ENCODE results near the gene MAPK10.

Gene MAPK10

DNA sequence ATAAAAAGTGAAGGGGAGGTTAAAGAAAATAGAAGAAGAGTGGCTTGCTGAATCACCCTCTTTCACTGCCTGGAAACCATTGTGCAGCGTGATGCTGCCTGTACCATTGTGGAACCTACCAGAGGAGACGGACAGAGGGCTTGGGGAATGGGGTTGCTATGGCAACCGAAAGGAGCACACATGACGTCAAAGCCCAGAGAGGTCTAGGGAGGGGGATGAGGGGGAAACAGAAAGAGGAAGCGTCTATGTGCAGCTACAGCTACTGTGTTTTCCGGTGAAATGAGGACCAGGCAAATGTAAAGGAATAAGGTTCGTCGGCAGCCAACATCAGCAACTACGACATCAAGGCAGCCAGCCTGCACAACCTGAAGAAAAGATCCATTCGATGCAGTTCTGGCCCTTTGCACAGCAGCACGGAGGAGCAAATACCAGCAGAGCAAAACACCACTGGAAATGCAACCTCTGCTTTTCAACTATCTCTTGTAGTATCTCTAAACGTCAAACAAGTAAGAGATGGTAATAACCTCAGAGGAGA lies at the start of gene MAPK10:
Gene MAPK10, minus strand, starts transcription at position 110 of the 535 bp plus-strand sequence.
- peak within 1 kb of the TSS; percentile 55 for H3K27ac ChIP-seq (ENCODE audit: low read length)
- peaks cover 3% of the 10 kb centered on the region for H4K20me1 ChIP-seq (ENCODE audit: insufficient read depth, low read length)
- H2AFZ ChIP-seq (ENCODE audit: low read depth, low read length), result peak within 1 kb of the TSS; percentile 85
- H3K9me3 ChIP-seq (ENCODE audit: insufficient read depth, low read length), result no peaks in the 10 kb centered on the region
- H3K36me3 ChIP-seq (replicated peaks; ENCODE audit: low read depth, low read length), result no peaks in the 10 kb centered on the region
- no peaks in the 10 kb centered on the region for H3K79me2 ChIP-seq (ENCODE audit: low read length)
- peaks cover 49% of the 10 kb centered on the region for H3K4me1 ChIP-seq (ENCODE audit: low read length)
- H3K4me2 ChIP-seq (ENCODE audit: low read length), result peak within 1 kb of the TSS; percentile 97
- peaks cover 11% of the 10 kb centered on the region; the same call in 1 of the 2 replicates for H3K27me3 ChIP-seq (ENCODE audit: low read depth, low read length)
- peak within 1 kb of the TSS; percentile 78 for H3K4me3 ChIP-seq (ENCODE audit: low read length)
- TF ChIP-seq, protein P1, sequence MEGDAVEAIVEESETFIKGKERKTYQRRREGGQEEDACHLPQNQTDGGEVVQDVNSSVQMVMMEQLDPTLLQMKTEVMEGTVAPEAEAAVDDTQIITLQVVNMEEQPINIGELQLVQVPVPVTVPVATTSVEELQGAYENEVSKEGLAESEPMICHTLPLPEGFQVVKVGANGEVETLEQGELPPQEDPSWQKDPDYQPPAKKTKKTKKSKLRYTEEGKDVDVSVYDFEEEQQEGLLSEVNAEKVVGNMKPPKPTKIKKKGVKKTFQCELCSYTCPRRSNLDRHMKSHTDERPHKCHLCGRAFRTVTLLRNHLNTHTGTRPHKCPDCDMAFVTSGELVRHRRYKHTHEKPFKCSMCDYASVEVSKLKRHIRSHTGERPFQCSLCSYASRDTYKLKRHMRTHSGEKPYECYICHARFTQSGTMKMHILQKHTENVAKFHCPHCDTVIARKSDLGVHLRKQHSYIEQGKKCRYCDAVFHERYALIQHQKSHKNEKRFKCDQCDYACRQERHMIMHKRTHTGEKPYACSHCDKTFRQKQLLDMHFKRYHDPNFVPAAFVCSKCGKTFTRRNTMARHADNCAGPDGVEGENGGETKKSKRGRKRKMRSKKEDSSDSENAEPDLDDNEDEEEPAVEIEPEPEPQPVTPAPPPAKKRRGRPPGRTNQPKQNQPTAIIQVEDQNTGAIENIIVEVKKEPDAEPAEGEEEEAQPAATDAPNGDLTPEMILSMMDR (IDR thresholded peaks at IDR 0.05; ENCODE audit: low read depth, low read length), result no peak
- TF ChIP-seq EZH2phosphoT487 (IDR thresholded peaks at IDR 0.05; ENCODE audit: low read depth), result no peak
- H3K9ac ChIP-seq (ENCODE audit: low read length), result peak within 1 kb of the TSS; percentile 27

DNA sequence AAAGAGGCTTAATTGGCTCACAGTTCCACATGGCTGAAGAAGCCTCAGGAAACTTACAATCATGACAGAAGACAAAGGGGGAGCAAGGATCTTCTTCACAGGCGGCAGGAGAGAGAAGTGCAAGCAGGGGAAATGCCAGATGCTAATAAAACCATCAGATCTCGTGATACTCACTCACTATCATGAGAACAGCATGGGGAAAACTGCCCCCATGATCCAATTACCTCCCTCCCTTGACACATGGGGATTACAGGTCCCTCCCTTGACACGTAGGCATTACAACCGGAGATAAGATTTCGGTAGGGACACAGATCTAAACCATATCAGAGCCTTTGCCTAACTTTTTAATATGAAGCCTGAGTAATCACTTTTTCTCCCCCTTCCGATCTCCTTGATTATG lies 43.7 kb upstream of the MAPK10 start:
- no peaks in the 10 kb centered on the region for H3K36me3 ChIP-seq (replicated peaks; ENCODE audit: low read depth, low read length)

DNA sequence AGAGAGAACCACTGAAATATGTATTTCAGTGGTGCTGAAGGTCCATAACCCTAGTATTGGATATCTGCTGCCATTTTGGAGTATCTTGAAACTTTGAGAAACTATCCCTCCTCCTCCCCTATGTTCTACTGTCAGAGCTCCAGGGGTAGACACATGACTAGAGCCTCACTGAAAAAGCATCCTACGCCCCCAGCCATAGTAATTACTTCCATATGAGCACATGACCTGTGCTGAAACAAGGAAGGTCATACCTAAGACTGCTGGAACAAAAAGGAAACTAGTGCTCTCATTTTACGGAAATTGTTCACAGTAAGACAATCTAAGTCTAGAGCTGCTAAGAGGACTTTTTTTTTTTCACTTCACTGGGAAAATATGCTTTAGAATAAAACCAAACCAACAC lies 42.0 kb upstream of the MAPK10 start:
- Histone ChIP-seq H3K9ac (ENCODE audit: low read length) (no peak overlapping the region), H3K4me2 (ENCODE audit: low read length) (no peak overlapping the region), H2AFZ (ENCODE audit: low read depth, low read length) (no peak overlapping the region)

More for the DNA sequence above, 43.7 kb upstream of the MAPK10 start:
- Histone ChIP-seq H3K9me3 (ENCODE audit: insufficient read depth, low read length) (no peaks in the 10 kb centered on the region), H3K27ac (ENCODE audit: low read length) (no peak overlapping the region), H3K27me3 (ENCODE audit: low read depth, low read length) (peaks cover 3% of the 10 kb centered on the region), H3K4me2 (ENCODE audit: low read length) (peak overlapping the region; percentile 39; the same call in 1 of the 2 replicates), H4K20me1 (ENCODE audit: insufficient read depth, low read length) (no peaks in the 10 kb centered on the region), H3K9ac (ENCODE audit: low read length) (no peak overlapping the region), H3K4me1 (ENCODE audit: low read length) (peaks cover 14% of the 10 kb centered on the region), H3K79me2 (ENCODE audit: low read length) (no peaks in the 10 kb centered on the region), H3K4me3 (ENCODE audit: low read length) (no peak overlapping the region), H2AFZ (ENCODE audit: low read depth, low read length) (no peak overlapping the region)
- TF ChIP-seq, protein P1 (IDR thresholded peaks at IDR 0.05; ENCODE audit: low read depth, low read length), result no peak
- no peak for TF ChIP-seq EZH2phosphoT487 (IDR thresholded peaks at IDR 0.05; ENCODE audit: low read depth)

DNA sequence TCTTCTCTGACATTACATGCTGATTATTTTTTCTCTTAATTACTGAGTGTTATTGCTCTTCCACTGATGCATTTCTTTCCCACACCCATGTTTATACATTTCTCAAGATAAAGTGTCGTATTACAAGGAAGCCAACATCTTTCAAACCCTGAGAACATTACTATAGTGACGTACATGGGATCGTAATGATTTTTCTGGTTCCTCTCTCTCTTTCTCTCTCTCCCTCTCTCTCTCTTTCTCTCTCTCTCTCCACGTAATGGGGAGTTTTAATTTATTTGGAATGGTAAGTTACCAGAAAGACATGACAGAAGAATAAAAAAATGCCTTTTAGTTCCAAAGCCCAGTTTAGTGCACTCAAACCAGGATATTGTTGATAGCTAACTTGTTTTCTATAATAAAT lies 40.4 kb upstream of the MAPK10 start:
- Histone ChIP-seq H3K4me3 (ENCODE audit: low read length) (no peak overlapping the region), H3K9me3 (ENCODE audit: insufficient read depth, low read length) (no peaks in the 10 kb centered on the region), H2AFZ (ENCODE audit: low read depth, low read length) (no peak overlapping the region), H3K27me3 (ENCODE audit: low read depth, low read length) (no peaks in the 10 kb centered on the region; the same call in none of the 2 replicates), H3K4me2 (ENCODE audit: low read length) (no peak overlapping the region), H3K36me3 (replicated peaks; ENCODE audit: low read depth, low read length) (no peaks in the 10 kb centered on the region), H3K27ac (ENCODE audit: low read length) (no peak overlapping the region), H3K79me2 (ENCODE audit: low read length) (no peaks in the 10 kb centered on the region), H3K9ac (ENCODE audit: low read length) (no peak overlapping the region), H4K20me1 (ENCODE audit: insufficient read depth, low read length) (no peaks in the 10 kb centered on the region), H3K4me1 (ENCODE audit: low read length) (peaks cover 20% of the 10 kb centered on the region)
- no peak for TF ChIP-seq EZH2phosphoT487 (IDR thresholded peaks at IDR 0.05; ENCODE audit: low read depth)
- TF ChIP-seq, protein P1 (IDR thresholded peaks at IDR 0.05; ENCODE audit: low read depth, low read length), result no peak

More for the DNA sequence above, 42.0 kb upstream of the MAPK10 start:
- Histone ChIP-seq H3K36me3 (replicated peaks; ENCODE audit: low read depth, low read length) (no peaks in the 10 kb centered on the region), H3K4me3 (ENCODE audit: low read length) (no peak overlapping the region), H3K27ac (ENCODE audit: low read length) (no peak overlapping the region), H3K9me3 (ENCODE audit: insufficient read depth, low read length) (no peaks in the 10 kb centered on the region), H3K27me3 (ENCODE audit: low read depth, low read length) (peaks cover 3% of the 10 kb centered on the region), H4K20me1 (ENCODE audit: insufficient read depth, low read length) (no peaks in the 10 kb centered on the region), H3K79me2 (ENCODE audit: low read length) (no peaks in the 10 kb centered on the region), H3K4me1 (ENCODE audit: low read length) (peaks cover 20% of the 10 kb centered on the region)
- TF ChIP-seq EZH2phosphoT487 (IDR thresholded peaks at IDR 0.05; ENCODE audit: low read depth), result no peak
- TF ChIP-seq, protein P1 (IDR thresholded peaks at IDR 0.05; ENCODE audit: low read depth, low read length), result no peak
